HG02970 (cell line): ENCODE results near the gene VAV2.
"Not testable (repeated sequence)": the region's sequence is repeated elsewhere in the genome, so short reads cannot be mapped to it uniquely, and the experiment has no call there.

ENCODE experiments used
- ATAC-seq: cut with Tn5 transposase; IDR thresholded peaks from one replicate; pipeline ENCODE4 v1.9.1; 2021; ENCODE audit warnings: mild to moderate bottlenecking, moderate library complexity, moderate number of reproducible peaks; ENCODE audit not compliant: unreplicated experiment, low FRiP score

The VAV2 gene

DNA sequence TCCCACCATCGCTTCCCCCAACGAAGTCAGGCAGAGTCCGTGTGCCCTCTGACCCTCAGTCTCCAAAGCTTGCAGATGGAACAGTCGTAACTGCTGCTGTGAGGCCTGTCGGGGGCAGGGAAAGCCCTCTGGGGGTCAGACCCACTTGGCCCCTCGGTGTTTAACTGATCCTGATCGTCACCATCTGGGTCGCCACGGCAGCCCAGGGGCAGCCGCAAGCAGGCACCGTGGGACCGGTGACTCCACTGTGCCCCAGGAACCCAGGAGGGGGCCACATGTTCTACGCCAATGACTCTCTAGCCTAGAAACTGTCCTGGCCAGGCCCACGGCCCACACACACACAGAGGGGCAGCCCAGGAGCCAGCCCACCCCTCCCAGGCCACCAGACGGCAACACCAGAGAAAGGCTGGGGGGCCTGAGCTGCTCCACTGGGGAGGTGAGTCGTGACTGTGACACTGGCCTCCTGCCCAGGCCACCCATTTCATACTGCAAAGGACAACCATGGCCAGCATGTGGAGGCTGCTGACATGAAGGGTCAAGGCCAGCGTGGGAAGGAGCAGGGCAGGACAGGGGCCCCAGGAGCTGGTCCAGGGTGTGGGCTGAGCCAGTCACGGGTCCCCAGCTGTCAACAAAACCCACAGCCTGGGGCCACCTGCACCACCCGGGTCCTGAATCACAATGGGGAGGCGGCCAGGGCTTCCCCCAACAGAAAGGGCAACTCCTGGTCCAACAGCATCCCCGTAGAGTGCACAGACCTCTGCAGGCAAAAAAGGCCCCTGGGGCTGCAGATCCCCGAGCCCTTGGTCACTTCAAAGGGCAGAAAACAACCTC, 20.8 kb downstream of the VAV2 start:
- no peak for ATAC-seq

- ATAC-seq = no peak
These were observed 21.5 kb downstream of the VAV2 start for GRCh38 chr9:133970581-133971058.

DNA sequence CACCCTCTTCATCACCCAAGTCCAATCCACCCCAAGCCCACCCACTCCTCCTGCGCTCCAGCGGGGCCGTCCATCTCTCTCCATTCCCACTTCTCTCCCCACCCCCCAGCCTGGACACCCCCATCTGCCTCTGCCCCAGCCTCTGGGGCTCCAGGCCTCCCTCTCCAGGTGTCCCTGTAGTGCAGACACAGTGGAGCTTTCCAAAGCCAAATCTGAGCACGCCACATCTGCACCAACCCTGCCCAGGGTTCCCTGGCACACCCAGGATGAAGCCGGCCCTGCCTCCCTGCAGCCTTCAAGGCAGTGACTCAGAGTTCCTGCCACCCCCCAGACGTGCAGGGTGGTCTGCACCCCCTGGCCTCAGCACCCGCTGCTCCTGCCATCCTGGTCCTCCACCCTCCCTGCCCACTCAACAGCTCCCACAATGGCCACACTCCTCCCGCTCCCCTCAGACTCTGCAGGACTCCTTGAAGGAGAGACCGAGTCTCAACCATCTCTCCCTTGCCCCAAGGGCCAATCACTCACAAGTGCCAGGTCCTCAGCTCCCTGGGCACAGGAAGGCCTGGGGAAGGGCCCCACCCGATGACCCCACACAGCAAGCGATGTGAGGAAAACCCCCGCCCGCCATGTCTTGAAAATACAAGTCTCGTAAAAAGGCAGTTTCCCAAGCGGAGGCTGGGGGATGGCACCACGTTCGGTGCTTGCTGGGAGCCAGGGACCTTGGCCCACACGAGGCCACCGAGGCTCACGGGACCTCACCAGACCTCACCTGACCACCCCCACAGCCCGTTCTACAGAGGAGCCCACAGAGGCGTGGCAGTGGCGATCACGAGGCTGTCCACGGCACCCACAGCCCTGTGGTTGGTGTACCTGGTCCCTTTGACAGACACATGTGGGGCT, 22.2 kb downstream of the VAV2 start:
- no peak for ATAC-seq

GRCh38 chr9:133968966-133969617, 23.0 kb downstream of the VAV2 start:
- ATAC-seq = no peak

DNA sequence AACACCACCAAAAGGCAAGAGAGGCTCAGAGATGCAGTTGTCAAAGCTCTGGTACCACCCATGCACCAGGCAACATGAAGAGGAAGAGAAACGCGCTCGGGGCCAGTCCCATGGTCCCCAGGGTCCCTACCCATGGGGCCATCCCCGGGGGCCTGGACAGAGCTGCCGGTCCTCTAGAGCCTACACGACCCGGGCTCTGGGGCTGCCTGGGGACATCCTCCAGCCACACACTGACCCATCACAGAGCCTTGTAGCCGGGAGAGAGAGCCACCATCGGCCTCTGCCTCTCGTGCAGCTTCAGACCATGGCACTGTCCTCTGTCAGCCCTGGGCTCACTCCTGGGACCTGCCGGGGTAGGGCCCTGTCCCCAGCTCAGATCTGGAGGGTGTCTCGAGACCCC, 23.7 kb downstream of the VAV2 start:
- ATAC-seq = no peak

GRCh38 chr9:133967024-133967741, 24.9 kb downstream of the VAV2 start:
- ATAC-seq = no peak

DNA sequence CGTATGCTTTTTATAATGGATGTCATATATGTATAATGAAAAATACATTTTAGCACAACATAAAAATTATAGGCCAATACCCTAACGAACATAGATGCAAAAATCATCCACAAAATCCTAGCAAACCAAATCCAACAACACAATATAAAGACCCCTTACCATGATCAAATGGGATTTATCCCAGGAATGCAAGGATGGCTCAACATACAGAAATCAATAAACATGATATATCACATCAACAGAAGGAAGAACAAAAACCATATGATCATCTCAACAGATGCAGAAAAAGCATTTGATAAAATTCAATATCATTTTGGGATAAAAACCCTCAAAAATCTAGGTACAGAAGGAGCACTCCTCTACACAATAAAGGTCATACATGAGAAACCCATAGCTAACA, 27.7 kb downstream of the VAV2 start:
- no peak for ATAC-seq

GRCh38 chr9:133963166-133963565, 29.0 kb downstream of the VAV2 start:
- no peak for ATAC-seq

DNA sequence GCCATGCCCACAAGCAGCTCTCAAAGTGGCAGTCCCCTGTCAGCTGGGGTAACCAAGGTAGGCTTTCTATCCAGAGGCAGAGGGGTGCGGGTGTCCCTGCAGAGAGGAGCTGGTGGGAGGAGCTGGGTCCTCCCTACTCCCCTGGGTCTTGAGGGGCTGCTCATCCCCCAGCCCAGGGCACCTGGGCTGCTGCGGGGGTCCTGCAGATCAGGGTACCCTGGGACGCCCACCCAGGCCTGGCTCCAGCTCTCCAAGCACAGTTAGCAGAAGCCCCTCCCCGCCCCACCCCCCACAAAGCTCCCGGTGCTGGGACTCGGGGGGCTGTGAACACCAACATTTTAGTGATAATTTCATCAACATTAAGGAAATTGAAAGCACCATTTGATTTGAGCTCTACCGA, 29.8 kb downstream of the VAV2 start:
- no peak for ATAC-seq

DNA sequence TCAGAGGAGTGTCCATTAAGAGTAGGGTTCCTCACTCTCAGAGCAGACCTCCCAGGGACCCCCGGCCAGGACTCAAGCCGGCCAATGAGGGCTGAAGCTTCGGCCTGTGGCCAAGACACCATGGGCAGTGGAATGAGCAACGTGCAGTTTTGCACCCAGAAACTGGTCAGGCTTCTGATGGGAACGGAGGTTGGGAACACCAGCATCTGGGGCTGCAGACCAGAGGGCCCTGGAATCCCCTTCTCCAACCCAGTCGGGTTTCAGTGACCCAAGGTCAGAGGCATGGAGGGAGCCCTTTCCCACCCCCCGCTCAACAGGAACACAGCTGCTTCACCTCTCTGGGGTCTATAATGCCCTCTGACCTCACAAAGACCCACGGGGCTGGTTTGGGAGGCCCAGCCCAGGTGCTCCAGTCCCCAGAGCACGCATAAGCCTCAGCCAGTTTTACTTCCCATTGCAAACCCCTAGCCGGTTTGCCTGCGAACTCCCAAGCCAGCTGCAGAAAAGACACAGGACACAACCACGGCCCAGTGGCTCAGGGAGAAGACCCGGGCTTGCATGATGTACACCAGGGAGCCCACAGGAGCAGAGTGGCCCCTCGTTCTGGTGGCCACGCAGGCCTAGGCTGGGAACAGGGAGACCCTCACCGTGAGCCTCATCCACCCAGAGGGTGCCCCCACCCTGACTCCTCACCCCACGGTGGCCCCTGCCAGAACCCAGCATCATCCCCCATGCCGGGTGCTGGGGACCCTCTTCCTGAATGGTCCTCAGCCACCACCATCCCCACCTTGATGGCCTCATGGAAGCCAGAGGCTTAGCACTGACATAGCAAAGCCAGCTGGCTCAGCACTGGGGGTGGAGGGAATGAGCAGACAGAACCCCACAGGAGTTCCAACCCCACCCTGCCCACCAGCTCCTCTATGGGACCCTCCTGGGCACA, 30.6 kb downstream of the VAV2 start:
- no peak for ATAC-seq

- ATAC-seq = no peak
These were observed 31.5 kb downstream of the VAV2 start for GRCh38 chr9:133960568-133961129.

DNA sequence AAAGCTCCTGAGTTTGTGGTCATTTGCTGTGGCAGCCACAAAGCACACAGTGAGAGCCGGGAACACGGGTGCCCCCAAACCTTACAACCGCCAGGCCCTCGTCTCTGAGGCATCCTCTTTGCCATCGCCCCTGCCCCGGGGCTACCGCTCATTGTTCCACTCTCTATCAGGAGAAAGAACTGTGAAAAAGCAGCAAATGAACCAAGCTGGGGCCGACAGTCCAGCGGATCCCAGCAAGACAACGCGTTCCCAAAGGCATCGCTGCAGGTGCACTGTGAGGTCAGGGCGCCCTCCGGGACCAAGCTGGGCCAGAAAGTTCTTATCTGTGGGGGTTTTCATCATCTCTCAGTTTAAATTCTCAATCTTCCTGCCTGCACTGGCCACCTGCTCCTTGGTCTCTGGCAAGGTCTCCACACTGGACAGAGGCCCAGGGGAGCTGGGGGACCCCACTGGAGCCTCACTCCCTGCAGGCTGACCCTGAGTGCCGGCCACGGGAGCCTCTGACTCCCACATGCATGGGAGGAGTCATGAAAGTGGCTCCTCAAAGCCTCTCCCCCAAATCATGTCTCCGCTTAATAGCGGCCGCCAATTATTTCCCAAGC, 32.1 kb downstream of the VAV2 start:
- no peak for ATAC-seq

- no peak for ATAC-seq
These were observed 33.0 kb downstream of the VAV2 start for GRCh38 chr9:133959171-133959570.

DNA sequence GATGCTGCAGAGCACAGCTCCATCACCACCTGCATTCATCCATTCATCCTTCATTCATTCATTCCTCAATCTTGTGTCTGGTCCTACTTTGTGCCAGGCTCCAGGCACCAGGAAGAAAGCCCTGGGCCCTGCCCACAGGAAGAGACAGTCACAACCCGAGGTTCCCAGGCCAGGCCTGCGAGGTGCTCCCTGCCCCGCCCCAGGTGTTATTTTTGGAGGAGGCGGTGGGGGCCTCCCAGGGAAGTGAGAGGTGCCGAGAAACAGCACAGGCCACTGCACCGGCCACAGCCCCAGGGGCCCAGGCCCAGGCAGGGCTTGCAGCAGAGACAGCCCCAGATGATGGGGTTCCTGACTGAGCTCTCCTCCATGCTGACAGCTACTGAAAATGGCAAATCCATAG, 33.4 kb downstream of the VAV2 start:
- ATAC-seq = no peak

- not testable (repeated sequence) for ATAC-seq
These were observed 34.4 kb downstream of the VAV2 start for GRCh38 chr9:133957772-133958171.

DNA sequence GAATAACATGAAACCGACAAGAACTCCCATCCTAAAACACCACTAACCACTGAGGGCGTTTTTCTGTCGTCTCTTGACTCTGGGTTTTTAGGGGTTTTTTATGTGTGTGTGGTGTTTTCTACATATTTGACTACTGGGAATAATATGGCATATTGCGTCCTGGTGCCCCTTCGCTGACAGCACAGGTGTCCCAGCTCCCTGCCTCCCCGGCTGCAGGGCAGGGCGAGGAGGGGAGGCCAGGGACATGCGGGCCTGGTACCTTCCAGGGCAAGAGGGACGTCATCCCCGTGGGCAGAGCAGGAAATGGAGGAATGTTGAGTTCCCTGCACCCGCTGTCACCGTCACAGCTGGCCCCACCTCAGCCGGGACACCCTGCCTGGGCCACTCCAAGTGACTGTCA, 34.8 kb downstream of the VAV2 start:
- ATAC-seq = no peak

DNA sequence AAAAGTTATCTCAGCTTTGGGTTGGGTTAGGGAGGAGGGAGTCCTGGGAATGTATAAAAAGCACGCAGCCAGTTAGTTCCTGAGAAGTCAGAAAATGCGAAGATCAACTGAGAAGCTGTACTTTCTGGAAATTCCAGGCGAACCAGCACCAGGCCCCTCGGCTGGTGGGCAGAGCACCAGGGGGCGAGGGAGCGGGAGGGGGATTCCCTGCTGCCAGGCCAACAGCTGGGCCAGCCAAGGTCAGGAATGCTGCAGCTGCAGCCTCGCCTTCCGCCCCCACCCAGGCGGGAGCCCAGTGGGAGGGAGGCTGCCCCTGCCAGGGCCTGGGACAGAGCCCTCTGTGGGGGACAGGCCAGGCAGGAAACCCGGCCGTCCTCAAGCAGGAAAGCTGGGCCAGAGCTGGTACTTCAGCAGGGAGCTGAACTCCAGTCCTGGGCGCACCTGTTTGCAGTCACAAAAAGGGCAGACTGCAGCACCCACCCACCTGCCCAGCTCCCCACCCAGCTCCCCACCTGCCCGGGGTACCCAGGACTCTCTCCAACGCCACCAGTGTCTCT, 35.5 kb downstream of the VAV2 start:
- ATAC-seq = no peak

- no peak for ATAC-seq
These were observed 36.2 kb downstream of the VAV2 start for GRCh38 chr9:133955821-133956411.
